Measurements from ENCODE around the gene SCGB1A1.

The SCGB1A1 gene

GRCh38 chr11:62433904-62434276, 15.1 kb downstream of the SCGB1A1 start:
- H3K4me3 ChIP-seq (ENCODE audit: low read depth, low read length), result no peak overlapping the region
- no peak for DNase-seq (ENCODE audit: low read depth)
- TF ChIP-seq CTCF (IDR thresholded peaks at IDR 0.05; ENCODE audit: low read depth, low read length), result no peak
- TF ChIP-seq POLR2A (IDR thresholded peaks at IDR 0.05; ENCODE audit: extremely low read depth, insufficient read length), result no peak
- no peak for TF ChIP-seq MAX (IDR thresholded peaks at IDR 0.05; ENCODE audit: low read depth, low read length)
- no peak for TF ChIP-seq MYC (IDR thresholded peaks at IDR 0.05; ENCODE audit: low read depth, low read length)

GRCh38 chr11:62435846-62436660, 17.2 kb downstream of the SCGB1A1 start:
- no peak overlapping the region for H3K4me3 ChIP-seq (ENCODE audit: low read depth, low read length)
- TF ChIP-seq CTCF (IDR thresholded peaks at IDR 0.05; ENCODE audit: low read depth, low read length) (no peak), MAX (IDR thresholded peaks at IDR 0.05; ENCODE audit: low read depth, low read length) (no peak)
- no peak for DNase-seq (ENCODE audit: low read depth)

- no peak for TF ChIP-seq POLR2A (IDR thresholded peaks at IDR 0.05; ENCODE audit: extremely low read depth, insufficient read length)
- no peak for TF ChIP-seq MYC (IDR thresholded peaks at IDR 0.05; ENCODE audit: low read depth, low read length)
- TF ChIP-seq CTCF (IDR thresholded peaks at IDR 0.05; ENCODE audit: low read depth, low read length), result no peak
- no peak for TF ChIP-seq MAX (IDR thresholded peaks at IDR 0.05; ENCODE audit: low read depth, low read length)
- no peak overlapping the region for H3K4me3 ChIP-seq (ENCODE audit: low read depth, low read length)
- DNase-seq (ENCODE audit: low read depth), result no peak
Measured at GRCh38 chr11:62437616-62438015, 18.8 kb downstream of the SCGB1A1 start.

- H3K4me3 ChIP-seq (ENCODE audit: low read depth, low read length), result no peak overlapping the region
- no peak for TF ChIP-seq POLR2A (IDR thresholded peaks at IDR 0.05; ENCODE audit: extremely low read depth, insufficient read length)
- TF ChIP-seq CTCF (IDR thresholded peaks at IDR 0.05; ENCODE audit: low read depth, low read length), result no peak
- no peak for TF ChIP-seq MAX (IDR thresholded peaks at IDR 0.05; ENCODE audit: low read depth, low read length)
- TF ChIP-seq MYC (IDR thresholded peaks at IDR 0.05; ENCODE audit: low read depth, low read length), result no peak
- DNase-seq (ENCODE audit: low read depth), result no peak
Measured at GRCh38 chr11:62438641-62439040, 19.8 kb downstream of the SCGB1A1 start.

DNA sequence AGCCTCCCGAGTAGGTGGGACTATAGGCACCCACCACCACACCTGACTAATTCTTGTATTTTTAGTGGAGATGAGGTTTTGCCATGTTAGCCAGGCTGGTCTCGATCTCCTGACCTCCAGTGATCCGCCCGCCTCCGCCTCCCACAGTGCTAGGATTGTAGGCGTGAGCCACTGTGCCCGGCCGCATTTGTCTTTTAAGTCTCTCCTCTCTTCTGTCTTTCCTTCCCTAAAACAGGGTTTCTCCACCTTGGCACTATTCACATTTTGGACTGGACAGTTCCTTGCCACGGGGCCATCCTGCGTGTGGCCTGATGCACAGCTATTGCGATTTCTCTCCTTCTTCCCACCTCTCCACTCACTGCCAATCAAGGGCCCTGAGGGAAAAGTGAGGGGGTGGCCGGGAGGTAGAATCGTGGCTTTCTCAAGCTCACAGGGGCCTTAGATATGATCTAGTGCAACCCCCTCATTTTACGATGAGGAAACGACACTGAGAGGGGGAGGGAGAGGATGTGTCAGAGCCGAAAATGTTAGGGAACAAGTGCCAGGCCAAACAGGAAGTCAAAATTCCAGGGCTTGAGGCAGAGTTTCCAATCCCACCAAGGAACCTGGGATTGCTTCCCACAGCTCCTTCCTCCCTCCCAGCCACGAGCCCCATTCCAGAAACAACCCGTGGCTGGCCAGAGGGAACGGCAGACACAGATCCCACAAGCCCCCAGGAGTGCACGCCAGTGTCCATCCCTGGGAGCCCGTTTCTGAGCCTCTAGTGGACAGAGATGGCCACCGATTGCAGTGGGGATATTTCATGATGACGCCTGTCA, 21.2 kb downstream of the SCGB1A1 start:
- peak; percentile 62 for DNase-seq (ENCODE audit: low read depth)
- TF ChIP-seq POLR2A (IDR thresholded peaks at IDR 0.05; ENCODE audit: extremely low read depth, insufficient read length) (no peak), CTCF (IDR thresholded peaks at IDR 0.05; ENCODE audit: low read depth, low read length) (no peak), MYC (IDR thresholded peaks at IDR 0.05; ENCODE audit: low read depth, low read length) (no peak; the same call in 1 of the 2 replicates), MAX (IDR thresholded peaks at IDR 0.05; ENCODE audit: low read depth, low read length) (no peak)
- H3K4me3 ChIP-seq (ENCODE audit: low read depth, low read length), result no peak overlapping the region
